Transverse colon (tissue), 4 donors: Measurements from ENCODE around the gene NRXN2. TPM values are rescaled to one million over a fixed set of nuclear protein-coding genes. Genes with fewer than 3 reads are reported as not detected.
A peak's percentile ranks its signal among the peaks of the same experiment; 100 is the strongest.

Experiments used
- DNase-seq: peaks from one replicate; pipeline ENCODE4 v3.0.0-alpha.2; 2019
- H3K27ac ChIP-seq, 4 donors: fragments of 200-600 bp; sonication (generic); 2 replicates each; pipeline ENCODE4 v1.5.1; 2016 to 2018; ENCODE audit warnings: inconsistent platforms in 4 of 4
- H3K27me3 ChIP-seq: fragments of 200-600 bp; sonication (generic); 2 replicates; pipeline ENCODE4 v1.5.1; 2017; ENCODE audit warnings: inconsistent platforms
- H3K36me3 ChIP-seq, 4 donors: fragments of 200-600 bp; sonication (generic); 2 replicates each; pipeline ENCODE4 v1.5.1; 2017 to 2019; ENCODE audit warnings: inconsistent platforms in 4 of 4
- H3K4me1 ChIP-seq, 4 donors: fragments of 200-600 bp; sonication (generic); 2 replicates each; pipeline ENCODE4 v1.5.1; 2017 to 2020; ENCODE audit warnings: inconsistent platforms in 4 of 4
- H3K4me3 ChIP-seq, 4 donors: fragments of 200-600 bp; sonication (generic); 1 replicate in 1 of 4; 2 replicates in 3 of 4; pipeline versions ENCODE4 v1.5.1 to v1.6.1; 2017 to 2019; ENCODE audit warnings: inconsistent platforms in 4 of 4
- H3K9me3 ChIP-seq, 2 donors: fragments of 200-600 bp; sonication (generic); 2 replicates each; pipeline ENCODE4 v1.5.1; 2017 to 2019; ENCODE audit warnings: inconsistent platforms in 2 of 2
- EP300 ChIP-seq: sonication (generic); formaldehyde crosslinking; IDR thresholded peaks from one replicate; pipeline ENCODE4 v1.6.1; 2017; ENCODE audit warnings: antibody characterized with exemption, low read depth
- POLR2A ChIP-seq: fragments of 450-650 bp; IDR thresholded peaks from one replicate; pipeline ENCODE4 v1.6.1; 2016; ENCODE audit warnings: antibody characterized with exemption, mild to moderate bottlenecking, moderate library complexity
- POLR2AphosphoS5 ChIP-seq, 3 donors: sonication (generic); formaldehyde crosslinking; IDR thresholded peaks; one replicate each; pipeline ENCODE4 v1.6.1; 2016; ENCODE audit warnings: antibody characterized with exemption in 3 of 3
- WGBS, 2 donors: methylation state at CpG; one replicate each; pipeline ENCODE4 v1.1.5; 2018; ENCODE audit warnings: low coverage in 1 of 2; 5-methylcytosine and 5-hydroxymethylcytosine counted together
- in situ Hi-C, 4 donors: fragments of 200-750 bp; cut with MboI; loops; one replicate each; pipeline versions ENCODE4 v1.15.0 to v1.15.1; 2017; ENCODE audit warnings: low sequenced_read_pairs in 3 of 4, low pct_ligation_motif_present in 1 of 4, low pct_unique_long_range_greater_than_20kb in 1 of 4
- intact Hi-C: fragments of 100-400 bp; cut with DNase I; formaldehyde crosslinking; loops from one replicate; pipeline ENCODE4 v1.15.1; 2023; ENCODE audit warnings: low total_unique reads
- total RNA-seq, 4 donors: library from RNA; depleted of rRNA; stranded (reverse); fragments of >200 nt; gene quantifications; one replicate each; pipeline ENCODE4 v1.1.0, GENCODE V29; 2016
- TF ChIP-seq, protein P1 (sequence below), 5 experiments: fragments of 200-600 bp in 3 of 5; fragments of 450-650 bp in 2 of 5; sonication (generic) in 3 of 5; IDR thresholded peaks; 1 replicate in 2 of 5; 2 replicates in 3 of 5; pipeline ENCODE4 v1.5.1; 2016 to 2017; ENCODE audit warnings: antibody characterized with exemption in 5 of 5, inconsistent platforms in 3 of 5, mild to moderate bottlenecking in 2 of 5, moderate library complexity in 1 of 5

NRXN2 gene
- total RNA-seq, result 1 to 10 TPM; 2.9 to 7.4 (median 6.8) TPM

DNA sequence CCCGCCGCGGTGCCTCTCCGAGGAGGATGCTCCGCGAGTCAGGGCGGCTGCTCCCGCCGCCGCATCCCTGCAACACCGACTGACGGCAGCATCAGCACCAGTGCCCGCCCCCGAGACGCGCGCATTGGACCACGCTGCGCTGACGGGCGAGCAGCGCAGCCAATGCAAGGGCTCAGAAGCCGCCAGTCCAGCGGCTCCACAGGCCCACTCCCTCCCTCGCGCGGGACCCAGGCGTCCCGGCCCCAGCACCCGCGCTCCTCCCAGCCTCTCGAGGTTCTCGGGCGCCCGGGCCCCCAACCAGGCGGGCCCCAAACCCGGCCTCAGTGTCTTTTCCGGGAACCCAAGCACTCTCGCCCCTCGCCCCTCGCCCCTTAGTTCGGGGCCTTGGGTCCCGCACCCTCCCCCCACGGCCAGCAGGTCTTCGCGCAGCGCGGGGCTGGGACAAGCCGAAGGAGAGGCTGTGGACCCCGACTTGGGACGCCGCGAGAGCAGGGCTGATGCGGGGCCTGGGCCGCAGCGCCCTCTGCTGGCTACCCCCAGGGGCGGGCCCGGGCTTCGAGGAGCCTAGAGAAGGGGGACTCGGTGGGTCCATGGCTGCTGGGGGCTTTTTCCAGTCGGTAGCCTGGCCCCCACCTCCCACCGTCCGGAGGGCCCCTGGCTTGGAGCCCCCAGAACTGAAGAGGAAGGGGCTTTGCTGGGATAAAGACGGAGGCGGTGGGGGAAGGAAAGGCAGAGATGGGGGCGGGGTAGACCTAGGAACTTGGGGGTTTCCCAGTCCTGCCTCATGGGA, at the start of gene NRXN2:
Gene NRXN2, minus strand, starts transcription at position 81 of the 790 bp plus-strand sequence. CDS start 9,498 bp downstream, outside the sequence.
- H3K27ac ChIP-seq, result peak within 1 kb of the TSS; percentile 58 to 66 (median 64)
- H3K4me3 ChIP-seq, result peak within 1 kb of the TSS; percentile 57 to 77 (median 72)
- TF ChIP-seq, protein P1, sequence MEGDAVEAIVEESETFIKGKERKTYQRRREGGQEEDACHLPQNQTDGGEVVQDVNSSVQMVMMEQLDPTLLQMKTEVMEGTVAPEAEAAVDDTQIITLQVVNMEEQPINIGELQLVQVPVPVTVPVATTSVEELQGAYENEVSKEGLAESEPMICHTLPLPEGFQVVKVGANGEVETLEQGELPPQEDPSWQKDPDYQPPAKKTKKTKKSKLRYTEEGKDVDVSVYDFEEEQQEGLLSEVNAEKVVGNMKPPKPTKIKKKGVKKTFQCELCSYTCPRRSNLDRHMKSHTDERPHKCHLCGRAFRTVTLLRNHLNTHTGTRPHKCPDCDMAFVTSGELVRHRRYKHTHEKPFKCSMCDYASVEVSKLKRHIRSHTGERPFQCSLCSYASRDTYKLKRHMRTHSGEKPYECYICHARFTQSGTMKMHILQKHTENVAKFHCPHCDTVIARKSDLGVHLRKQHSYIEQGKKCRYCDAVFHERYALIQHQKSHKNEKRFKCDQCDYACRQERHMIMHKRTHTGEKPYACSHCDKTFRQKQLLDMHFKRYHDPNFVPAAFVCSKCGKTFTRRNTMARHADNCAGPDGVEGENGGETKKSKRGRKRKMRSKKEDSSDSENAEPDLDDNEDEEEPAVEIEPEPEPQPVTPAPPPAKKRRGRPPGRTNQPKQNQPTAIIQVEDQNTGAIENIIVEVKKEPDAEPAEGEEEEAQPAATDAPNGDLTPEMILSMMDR (IDR thresholded peaks at IDR 0.05), result peak; percentile 90 to 99 (median 96)
- TF ChIP-seq EP300, result no peak
- peaks cover 37% of the 10 kb centered on the region for H3K27me3 ChIP-seq
- in situ Hi-C loops, result no loop called here
- intact Hi-C loops, result no loop called here
- DNase-seq, result peak; percentile 83
- H3K9me3 ChIP-seq, result no peaks in the 10 kb centered on the region
- H3K4me1 ChIP-seq, result peaks cover 0 to 7% (median 2%) of the 10 kb centered on the region in 4 donors
- WGBS, 2 donors, result 3% methylated on average over 33 of the region's 66 CpGs; no CpG with 5 or more reads in 1 of the 2 donors
- no peaks in the 10 kb centered on the region for H3K36me3 ChIP-seq

DNA sequence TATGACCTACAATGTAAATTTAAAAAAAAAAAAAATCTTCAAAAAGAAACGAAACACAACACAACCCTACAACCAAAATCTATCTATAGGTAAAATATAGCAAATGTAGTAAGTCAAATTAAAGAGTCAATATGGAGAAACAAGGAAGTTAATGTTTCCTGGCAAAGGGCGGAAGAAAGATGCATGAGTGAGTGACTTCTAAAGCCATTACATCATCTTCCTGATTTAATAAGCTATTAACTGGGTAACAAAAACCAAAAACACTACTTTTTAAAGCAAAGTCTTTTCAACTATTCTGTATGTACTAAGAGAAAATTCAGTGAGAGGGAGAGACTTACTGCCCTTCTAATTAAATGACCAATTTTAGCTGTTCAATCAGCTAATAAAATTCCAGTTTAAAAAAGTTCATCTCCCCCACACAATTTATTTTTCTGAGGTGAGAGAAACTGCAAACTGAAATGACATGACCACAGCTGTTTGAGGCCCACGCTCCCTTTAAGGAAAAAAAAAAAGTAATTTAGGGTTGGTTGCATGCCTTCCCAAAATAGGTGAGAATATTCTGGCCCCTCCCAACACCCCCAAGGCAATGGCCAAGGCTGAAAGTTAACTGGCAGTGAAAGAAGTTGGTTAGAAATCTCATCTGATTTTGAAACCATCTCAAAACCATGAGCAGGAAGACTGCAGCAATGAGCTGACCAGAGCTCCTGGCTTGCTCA, 49.5 kb upstream of the NRXN2 start:
- Histone ChIP-seq H3K36me3 (peaks cover 0 to 91% (median 50%) of the 10 kb centered on the region in 4 donors), H3K27me3 (no peaks in the 10 kb centered on the region), H3K27ac (peak overlapping the region in 3 of 4 donors; percentile 18 to 28 (median 25)), H3K9me3 (no peaks in the 10 kb centered on the region), H3K4me1 (peaks cover 15 to 62% (median 24%) of the 10 kb centered on the region in 4 donors), H3K4me3 (no peak overlapping the region)
- TF ChIP-seq, protein P1 (IDR thresholded peaks at IDR 0.05), result no peak
- no peak for TF ChIP-seq EP300
- no peak for TF ChIP-seq POLR2A
- no peak for TF ChIP-seq POLR2AphosphoS5 (IDR thresholded peaks at IDR 0.05)
- 56 to 58% methylated on average over 3 of the region's 3 CpGs for WGBS, 2 donors
- DNase-seq, result no peak
- in situ Hi-C loops (no loop called here), intact Hi-C loops (no loop called here)

DNA sequence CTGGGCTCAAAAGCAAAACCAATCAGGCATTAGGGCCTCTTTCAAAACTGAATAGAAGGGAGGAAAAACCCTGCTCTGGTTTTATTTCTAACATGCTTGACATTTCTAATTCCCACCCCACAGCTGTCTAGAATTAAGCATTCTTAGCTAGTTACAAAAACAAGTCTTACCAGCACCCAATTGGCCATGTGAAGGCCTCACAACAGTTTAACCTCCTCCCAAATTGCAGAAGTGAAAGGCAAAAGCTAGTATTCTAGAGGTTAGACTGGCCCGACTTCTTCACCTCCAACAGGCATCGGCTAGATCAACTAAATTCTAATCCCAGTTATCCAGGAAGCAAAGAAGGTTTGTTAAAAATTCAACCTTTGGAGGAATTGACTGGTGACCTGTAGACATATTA, 48.9 kb upstream of the NRXN2 start:
- Histone ChIP-seq H3K27me3 (no peaks in the 10 kb centered on the region), H3K36me3 (peaks cover 0 to 97% (median 56%) of the 10 kb centered on the region in 4 donors), H3K27ac (peak overlapping the region in 2 of 4 donors; percentile 18 to 28), H3K9me3 (no peaks in the 10 kb centered on the region), H3K4me1 (peaks cover 14 to 57% (median 19%) of the 10 kb centered on the region in 4 donors), H3K4me3 (no peak overlapping the region)
- no peak for DNase-seq
- TF ChIP-seq, protein P1 (IDR thresholded peaks at IDR 0.05), result no peak
- no peak for TF ChIP-seq EP300
- TF ChIP-seq POLR2A, result no peak
- TF ChIP-seq POLR2AphosphoS5 (IDR thresholded peaks at IDR 0.05), result no peak
- intact Hi-C loops (no loop called here), in situ Hi-C loops (no loop called here)
- 73% methylated on average over 2 of the region's 2 CpGs; no CpG with 5 or more reads in 1 of the 2 donors for WGBS, 2 donors

DNA sequence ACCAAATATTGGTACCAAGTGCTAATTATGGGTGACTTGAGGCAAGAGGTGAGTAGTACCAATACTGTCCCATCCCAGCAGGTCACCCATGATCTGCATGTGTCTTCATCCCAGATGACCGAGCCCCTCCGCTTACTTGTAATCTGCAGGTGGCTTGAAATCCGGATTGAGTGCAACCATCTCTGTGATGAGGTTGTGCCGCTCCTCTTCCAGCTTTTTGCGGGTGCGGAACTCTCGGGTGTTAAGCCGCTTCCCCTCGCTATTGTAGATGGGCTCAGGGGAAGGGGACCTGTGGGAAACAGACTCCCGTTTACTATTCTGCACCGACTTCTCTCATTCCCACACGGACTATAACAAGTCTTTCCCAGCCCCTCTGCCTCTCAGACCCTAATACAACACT, 47.1 kb upstream of the NRXN2 start:
- in situ Hi-C loops (no loop called here), intact Hi-C loops (no loop called here)
- Histone ChIP-seq H3K27ac (no peak overlapping the region), H3K27me3 (no peaks in the 10 kb centered on the region), H3K4me3 (no peak overlapping the region), H3K4me1 (peaks cover 5 to 45% (median 9%) of the 10 kb centered on the region in 4 donors), H3K36me3 (peaks cover 0 to 100% (median 59%) of the 10 kb centered on the region in 4 donors), H3K9me3 (no peaks in the 10 kb centered on the region)
- DNase-seq, result no peak
- WGBS, 2 donors, result 93% methylated on average over 12 of the region's 12 CpGs; no CpG with 5 or more reads in 1 of the 2 donors
- TF ChIP-seq EP300 (no peak), POLR2A (no peak), POLR2AphosphoS5 (IDR thresholded peaks at IDR 0.05) (no peak)
- TF ChIP-seq, protein P1 (IDR thresholded peaks at IDR 0.05), result no peak
